IMR-90 (cell line): ENCODE results near the gene EIF3A. TPM values are rescaled to one million over a fixed set of nuclear protein-coding genes. Genes with fewer than 3 reads are reported as not detected.

Source experiments
- ATAC-seq: fragments of 200-7000 bp; cut with Tn5 transposase; 2 replicates; pipeline ENCODE4 v1.9.1; 2020; ENCODE audit warnings: low read depth, mild to moderate bottlenecking, moderate library complexity
- BruUV-seq: library from RNA; stranded (reverse); fragments of 400-500 nt; replicated peaks from 2 replicates; lab custom pipeline; 2021; lab: Mats Ljungman, UMichigan
- CTCF ChIA-PET: fragments of 300-600 bp; formaldehyde crosslinking; extraction: SDS; loops from one replicate; lab custom pipeline; 2021; ENCODE audit warnings: antibody characterized with exemption; lab: Yijun Ruan, JAX
- POLR2A ChIA-PET: fragments of 300-600 bp; sonication (Branson Sonifier 250); formaldehyde crosslinking; loops from one replicate; lab custom pipeline; 2022; ENCODE audit warnings: antibody characterized with exemption; ENCODE audit not compliant: unreplicated experiment; lab: Charles Lee
- DNase-seq: peaks from one replicate; pipeline ENCODE4 v3.0.0; 2013
- H2AFZ ChIP-seq: replicated peaks from 2 replicates; pipeline ENCODE3; 2013; ENCODE audit warnings: low read length, mild to moderate bottlenecking; ENCODE audit not compliant: poor library complexity
- H2AK5ac ChIP-seq: 2 replicates; pipeline ENCODE4 v1.6.1; 2013; ENCODE audit warnings: low read depth, low read length, inconsistent platforms
- H2AK9ac ChIP-seq: replicated peaks from 2 replicates; pipeline ENCODE3; 2013; ENCODE audit warnings: mild to moderate bottlenecking, low read depth, low read length, moderate library complexity; ENCODE audit not compliant: poor library complexity
- H2BK120ac ChIP-seq: 2 replicates; pipeline ENCODE4 v1.6.1; 2013; ENCODE audit warnings: low read depth, low read length, inconsistent platforms
- H2BK15ac ChIP-seq: 3 replicates; pipeline ENCODE4 v1.6.1; 2013; ENCODE audit warnings: low read depth, low read length, inconsistent platforms
- H2BK20ac ChIP-seq: 2 replicates; pipeline ENCODE4 v1.6.1; 2013; ENCODE audit warnings: low read depth, mild to moderate bottlenecking, inconsistent platforms, low read length, moderate library complexity
- H2BK5ac ChIP-seq: 2 replicates; pipeline ENCODE4 v1.6.1; 2013; ENCODE audit warnings: mild to moderate bottlenecking, low read depth, low read length, inconsistent platforms; ENCODE audit not compliant: poor library complexity, severe bottlenecking
- H3K14ac ChIP-seq: replicated peaks from 2 replicates; pipeline ENCODE4 v1.6.1; 2013; ENCODE audit warnings: low read depth, low read length, inconsistent platforms
- H3K18ac ChIP-seq: 2 replicates; pipeline ENCODE4 v1.6.1; 2013; ENCODE audit warnings: low read depth, low read length, control low read depth
- H3K23ac ChIP-seq: 2 replicates; pipeline ENCODE4 v1.6.1; 2013; ENCODE audit warnings: low read depth, low read length, inconsistent platforms
- H3K27ac ChIP-seq: 2 replicates; pipeline ENCODE4 v1.5.1; 2013; ENCODE audit warnings: mild to moderate bottlenecking, control low read depth, low read length; ENCODE audit not compliant: insufficient read depth
- H3K27me3 ChIP-seq: 2 replicates; pipeline ENCODE4 v1.6.1; 2013; ENCODE audit warnings: low read length; ENCODE audit not compliant: control insufficient read depth, insufficient read depth
- H3K36me3 ChIP-seq: 2 replicates; pipeline ENCODE4 v1.6.1; 2013; ENCODE audit warnings: low read length, mixed read lengths; ENCODE audit not compliant: control insufficient read depth, insufficient read depth
- H3K4ac ChIP-seq: 2 replicates; pipeline ENCODE4 v1.6.1; 2013; ENCODE audit warnings: low read depth, low read length, inconsistent platforms
- H3K4me1 ChIP-seq: 2 replicates; pipeline ENCODE4 v1.6.1; 2013; ENCODE audit warnings: low read length, mixed read lengths; ENCODE audit not compliant: control insufficient read depth, insufficient read depth
- H3K4me2 ChIP-seq: 2 replicates; pipeline ENCODE4 v1.6.1; 2013; ENCODE audit warnings: low read depth, mild to moderate bottlenecking, control low read depth, low read length, moderate library complexity
- H3K4me3 ChIP-seq: 2 replicates; pipeline ENCODE4 v1.5.1; 2013; ENCODE audit warnings: low read depth, mild to moderate bottlenecking, control low read depth, low read length, moderate library complexity; ENCODE audit not compliant: insufficient read depth
- H3K56ac ChIP-seq: 2 replicates; pipeline ENCODE4 v1.6.1; 2013; ENCODE audit warnings: low read length, inconsistent platforms; ENCODE audit not compliant: insufficient read depth; ENCODE audit errors: extremely low read depth
- H3K79me1 ChIP-seq, 2 experiments: 2 replicates each; pipeline ENCODE4 v1.6.1; 2013; ENCODE audit warnings: low read length in 2 of 2, inconsistent platforms in 1 of 2, low read depth in 1 of 2
- H3K9ac ChIP-seq: 2 replicates; pipeline ENCODE4 v1.6.1; 2013; ENCODE audit warnings: low read depth, low read length, control low read depth
- H3K9me1 ChIP-seq: 2 replicates; pipeline ENCODE4 v1.6.1; 2013; ENCODE audit warnings: low read length, inconsistent platforms; ENCODE audit not compliant: insufficient read depth
- H3K9me3 ChIP-seq: 2 replicates; pipeline ENCODE4 v1.6.1; 2013; ENCODE audit warnings: low read length; ENCODE audit not compliant: control insufficient read depth, insufficient read depth
- H4K20me1 ChIP-seq: 2 replicates; pipeline ENCODE4 v1.6.1; 2013; ENCODE audit warnings: low read length, inconsistent platforms; ENCODE audit not compliant: insufficient read depth
- H4K5ac ChIP-seq: 2 replicates; pipeline ENCODE4 v1.6.1; 2013; ENCODE audit warnings: mild to moderate bottlenecking, low read depth, low read length, control low read depth
- H4K8ac ChIP-seq, 2 experiments: 2 replicates each; pipeline ENCODE4 v1.6.1; 2013; ENCODE audit warnings: low read depth in 2 of 2, low read length in 2 of 2, control low read depth in 1 of 2, inconsistent platforms in 1 of 2
- H4K91ac ChIP-seq: 2 replicates; pipeline ENCODE4 v1.6.1; 2013; ENCODE audit warnings: low read depth, low read length, inconsistent platforms; ENCODE audit not compliant: insufficient read depth
- BHLHE40 ChIP-seq: fragments of 150-350 bp; IDR thresholded peaks from 2 replicates; pipeline ENCODE4 v1.6.1; 2016; ENCODE audit warnings: mild to moderate bottlenecking, low read depth, low read length
- SMC3 ChIP-seq: fragments of 150-350 bp; IDR thresholded peaks from 2 replicates; pipeline ENCODE4 v1.6.1; 2016; ENCODE audit warnings: low read depth, mild to moderate bottlenecking, antibody characterized with exemption, low read length, moderate library complexity
- WGBS, 2 experiments: methylation state at CpG; one replicate each; pipeline versions ENCODE4 v1.1.5 to v1.1.7; 2013; ENCODE audit warnings: missing lambda C conversion rate in 2 of 2; ENCODE audit not compliant: insufficient read length in 1 of 2; ENCODE audit errors: extremely low coverage in 2 of 2; 5-methylcytosine and 5-hydroxymethylcytosine counted together
- dilution Hi-C: fragments of 300-500 bp; cut with HindIII; formaldehyde crosslinking; loops from one replicate; pipeline ENCODE4 v1.14.3; 2018; ENCODE audit warnings: low sequenced_read_pairs; ENCODE audit not compliant: unreplicated experiment
- in situ Hi-C: fragments of 300-500 bp; cut with MboI; formaldehyde crosslinking; loops from 3 replicates; pipeline ENCODE4 v1.14.3; 2019; ENCODE audit warnings: low sequenced_read_pairs, inconsistent platforms, mixed read lengths
- intact Hi-C: fragments of 100-400 bp; cut with micrococcal nuclease; formaldehyde crosslinking; loops from 2 replicates; pipeline ENCODE4 v1.10.0; 2022
- polyA plus RNA-seq, 3 experiments: library from polyadenylated mRNA; depleted of rRNA; stranded (reverse); fragments of >200 nt; gene quantifications; 2 replicates each; pipeline ENCODE4 v1.2.3, GENCODE V29; 2012; ENCODE audit warnings: low replicate concordance in 1 of 3
- total RNA-seq: library from RNA; depleted of rRNA; stranded (reverse); fragments of >200 nt; gene quantifications from 2 replicates; pipeline ENCODE4 v1.2.3, GENCODE V29; 2012

The EIF3A gene
- total and polyA plus RNA-seq, 2 of the 4 experiments (the other 2 are of a cell fraction), result 49.6 to 145 TPM

GRCh38 chr10:119049777-119050176 is 30.8 kb downstream of the EIF3A start:
- CTCF ChIA-PET, result no interaction called here
- in situ Hi-C loops, result no loop called here

More at GRCh38 chr10:119049777-119050176, 30.8 kb downstream of the EIF3A start:
- H2BK20ac ChIP-seq, result no peak overlapping the region
- H3K9me1 ChIP-seq, result no peaks in the 10 kb centered on the region
- no peak overlapping the region for H3K4me3 ChIP-seq
- no peak overlapping the region for H3K9ac ChIP-seq
- no peak for DNase-seq
- H3K23ac ChIP-seq, result no peak overlapping the region
- POLR2A ChIA-PET, result no interaction called here
- H2BK120ac ChIP-seq, result no peak overlapping the region
- no peak overlapping the region for H2AK9ac ChIP-seq
- no peak overlapping the region for H2AFZ ChIP-seq
- H3K4me1 ChIP-seq, result no peaks in the 10 kb centered on the region; the same call in 1 of the 2 replicates
- no peak overlapping the region for H2BK15ac ChIP-seq
- H3K9me3 ChIP-seq, result no peaks in the 10 kb centered on the region
- no peak overlapping the region for H3K18ac ChIP-seq
- ATAC-seq, result no peak
- 96 to 100% methylated on average over 5 to 7 of the region's 14 CpGs for WGBS, 2 experiments
- peaks cover 64% of the 10 kb centered on the region for H4K20me1 ChIP-seq
- H4K8ac ChIP-seq, result no peak overlapping the region
- no peaks in the 10 kb centered on the region for H3K27me3 ChIP-seq
- H3K56ac ChIP-seq, result no peak overlapping the region
- dilution Hi-C loops, result no loop called here
- H3K14ac ChIP-seq, result no peak overlapping the region
- no peak overlapping the region for H3K4me2 ChIP-seq
- H4K91ac ChIP-seq, result no peak overlapping the region
- TF ChIP-seq BHLHE40 (no peak), SMC3 (no peak)
- H4K5ac ChIP-seq, result no peak overlapping the region
- no TSS peak for BruUV-seq
- H3K36me3 ChIP-seq, result peaks cover 73% of the 10 kb centered on the region
- no peak overlapping the region for H3K4ac ChIP-seq
- intact Hi-C loops, result no loop called here
- no peak overlapping the region for H3K27ac ChIP-seq
- no peak overlapping the region for H2AK5ac ChIP-seq
- no peak overlapping the region for H2BK5ac ChIP-seq
- peaks cover 35 to 55% of the 10 kb centered on the region in 2 experiments for H3K79me1 ChIP-seq
